Measurements from ENCODE around the gene FMNL2.
A peak's percentile ranks its signal among the peaks of the same experiment; 100 is the strongest.

FMNL2 gene

DNA sequence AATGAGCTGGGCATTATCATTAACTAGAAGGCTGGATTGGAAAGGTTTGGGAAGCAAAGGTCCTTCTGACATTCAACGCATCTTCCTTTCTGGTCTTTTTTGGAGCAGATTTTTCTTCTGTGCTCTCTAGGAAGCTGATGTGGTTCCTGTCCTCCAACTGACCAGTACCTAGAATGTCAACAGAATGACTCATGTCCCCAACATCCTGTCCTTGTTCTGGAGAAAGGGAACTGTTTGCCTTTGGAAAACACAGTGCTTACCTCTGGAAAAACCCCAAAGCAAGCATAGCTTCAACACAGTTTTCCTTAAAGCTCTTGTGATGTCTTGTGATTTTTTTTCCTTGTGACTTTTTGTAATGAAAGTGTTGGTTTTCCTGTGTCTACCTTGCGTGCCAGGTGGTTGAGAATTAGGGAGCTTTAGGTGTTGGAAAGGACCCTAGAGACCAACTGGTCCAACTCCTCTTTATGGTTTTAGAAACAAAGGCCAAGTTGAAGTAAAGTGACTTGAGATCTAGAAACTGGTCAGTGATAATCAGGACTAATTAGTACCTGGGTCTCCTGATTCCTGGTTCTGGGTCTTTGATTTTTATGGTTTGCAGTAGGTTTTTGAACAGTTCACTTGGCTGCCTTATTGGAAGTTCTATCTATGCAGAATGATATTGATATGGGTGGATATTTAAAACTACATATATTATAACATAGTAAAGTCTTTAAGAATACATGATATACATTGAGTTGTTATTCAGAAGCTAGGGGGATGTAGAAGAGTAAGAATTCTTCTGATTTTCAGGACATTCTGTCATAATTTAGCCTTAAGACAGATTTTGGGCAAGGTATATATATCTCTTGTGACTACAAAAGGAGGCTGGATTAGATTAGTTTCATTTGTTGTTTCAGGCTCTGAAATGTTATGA lies 70.5 kb downstream of the FMNL2 start:
- Histone ChIP-seq H3K4me3 (ENCODE audit: extremely low read depth, insufficient read depth, low read length, poor library complexity, severe bottlenecking) (no peak overlapping the region), H3K4me1 (ENCODE audit: control insufficient read depth, insufficient read depth, low read length, poor library complexity, severe bottlenecking) (peaks cover 81% of the 10 kb centered on the region), H3K36me3 (ENCODE audit: control insufficient read depth, insufficient read depth, low read length) (no peaks in the 10 kb centered on the region), H3K9me3 (ENCODE audit: control insufficient read depth, low read length) (no peaks in the 10 kb centered on the region), H3K27ac (ENCODE audit: low read depth, low read length, severe bottlenecking) (peak overlapping the region; percentile 84)
- WGBS, 2 experiments (ENCODE audit: insufficient coverage in 2 of 2) = 73 to 80% methylated on average over 1 to 2 of the region's 2 CpGs

DNA sequence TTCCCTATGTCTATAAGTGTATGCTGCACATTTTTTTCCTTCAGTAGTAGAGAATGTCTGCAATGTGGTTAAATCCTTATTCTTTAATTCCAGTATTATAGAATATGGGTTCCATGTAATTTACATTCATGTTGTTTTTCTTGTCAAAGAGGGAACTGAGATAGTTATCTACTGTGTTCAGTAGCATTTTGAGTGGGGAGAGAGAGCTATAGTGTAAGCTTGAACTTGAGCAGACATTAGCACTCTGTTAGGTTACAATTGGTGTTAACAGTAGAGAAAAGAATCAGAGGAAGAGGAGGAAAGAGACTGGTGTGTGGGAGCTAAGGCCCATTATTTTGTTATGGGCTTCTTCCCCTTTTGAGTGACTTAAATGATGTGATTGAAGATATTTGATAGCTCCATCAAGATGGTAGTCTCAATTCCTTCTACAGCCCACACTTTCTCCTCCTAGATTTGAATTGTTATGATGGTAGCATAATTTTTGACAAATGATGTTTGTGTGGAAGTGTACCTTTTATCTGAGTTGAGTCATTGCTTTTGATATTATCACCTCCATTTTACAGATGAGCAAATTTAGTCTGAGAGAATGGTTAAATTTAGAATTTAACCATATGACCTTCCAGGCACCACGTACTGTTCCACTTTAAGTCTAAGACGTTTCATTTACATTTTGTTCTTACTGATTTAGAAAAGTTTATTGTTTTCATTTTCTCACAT lies 71.3 kb downstream of the FMNL2 start:
- peaks cover 88% of the 10 kb centered on the region for H3K4me1 ChIP-seq (ENCODE audit: control insufficient read depth, insufficient read depth, low read length, poor library complexity, severe bottlenecking)
- no peaks in the 10 kb centered on the region for H3K36me3 ChIP-seq (ENCODE audit: control insufficient read depth, insufficient read depth, low read length)
- no peaks in the 10 kb centered on the region for H3K9me3 ChIP-seq (ENCODE audit: control insufficient read depth, low read length)
- H3K4me3 ChIP-seq (ENCODE audit: extremely low read depth, insufficient read depth, low read length, poor library complexity, severe bottlenecking) = no peak overlapping the region
- no CpG with 5 or more reads among the region's 2 CpGs for WGBS, 2 experiments (ENCODE audit: insufficient coverage in 2 of 2)
- H3K27ac ChIP-seq (ENCODE audit: low read depth, low read length, severe bottlenecking) = no peak overlapping the region

DNA sequence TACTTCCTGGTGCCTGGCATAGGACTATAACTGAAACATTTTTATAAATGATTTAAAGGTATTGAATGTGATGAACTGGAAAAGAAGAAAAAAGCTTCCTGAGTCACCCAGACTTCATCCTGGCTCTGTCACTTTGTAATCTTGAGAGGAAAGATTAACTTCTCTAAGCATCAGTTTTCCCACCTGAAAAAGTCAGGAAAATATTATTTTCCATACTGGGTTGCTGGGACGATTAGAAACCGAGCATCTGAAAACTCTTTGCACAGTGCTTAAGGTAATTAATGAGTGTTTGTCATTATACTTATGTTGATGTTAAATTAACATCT lies 71.8 kb downstream of the FMNL2 start:
- peaks cover 87% of the 10 kb centered on the region for H3K4me1 ChIP-seq (ENCODE audit: control insufficient read depth, insufficient read depth, low read length, poor library complexity, severe bottlenecking)
- no CpG with 5 or more reads among the region's 2 CpGs for WGBS, 2 experiments (ENCODE audit: insufficient coverage in 2 of 2)
- H3K4me3 ChIP-seq (ENCODE audit: extremely low read depth, insufficient read depth, low read length, poor library complexity, severe bottlenecking) = no peak overlapping the region
- H3K27ac ChIP-seq (ENCODE audit: low read depth, low read length, severe bottlenecking) = no peak overlapping the region
- H3K36me3 ChIP-seq (ENCODE audit: control insufficient read depth, insufficient read depth, low read length) = no peaks in the 10 kb centered on the region
- H3K9me3 ChIP-seq (ENCODE audit: control insufficient read depth, low read length) = no peaks in the 10 kb centered on the region

DNA sequence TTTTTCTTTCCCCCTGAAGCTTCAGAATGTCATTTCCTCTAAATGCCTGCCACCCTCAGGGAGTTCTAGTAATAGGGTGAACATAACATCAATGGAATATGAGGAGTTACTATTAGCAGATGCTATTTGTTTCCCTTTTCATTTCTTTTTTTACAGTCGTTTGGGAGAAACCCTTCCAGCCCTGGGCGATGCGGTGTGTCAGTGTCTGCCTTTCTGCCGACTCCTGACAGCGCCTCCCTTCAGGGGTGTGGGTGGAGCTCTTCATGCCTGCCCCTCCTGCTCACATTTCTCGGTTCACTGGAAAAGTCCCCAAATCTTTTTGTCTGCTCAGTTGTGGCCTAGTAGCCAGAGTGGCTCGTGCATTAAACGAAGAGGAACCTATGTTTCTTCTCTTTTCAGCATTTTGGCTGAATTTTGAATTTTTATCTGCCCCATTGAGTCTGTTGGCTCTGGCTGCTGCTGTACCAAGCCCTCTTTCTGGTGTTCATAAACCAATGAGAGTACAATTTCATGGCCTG lies 72.3 kb downstream of the FMNL2 start:
- Histone ChIP-seq H3K27ac (ENCODE audit: low read depth, low read length, severe bottlenecking) (peak overlapping the region; percentile 51), H3K4me1 (ENCODE audit: control insufficient read depth, insufficient read depth, low read length, poor library complexity, severe bottlenecking) (peaks cover 84% of the 10 kb centered on the region), H3K4me3 (ENCODE audit: extremely low read depth, insufficient read depth, low read length, poor library complexity, severe bottlenecking) (no peak overlapping the region), H3K36me3 (ENCODE audit: control insufficient read depth, insufficient read depth, low read length) (no peaks in the 10 kb centered on the region), H3K9me3 (ENCODE audit: control insufficient read depth, low read length) (no peaks in the 10 kb centered on the region)
- 0 to 2% methylated on average over 5 to 7 of the region's 8 CpGs for WGBS, 2 experiments (ENCODE audit: insufficient coverage in 2 of 2)

DNA sequence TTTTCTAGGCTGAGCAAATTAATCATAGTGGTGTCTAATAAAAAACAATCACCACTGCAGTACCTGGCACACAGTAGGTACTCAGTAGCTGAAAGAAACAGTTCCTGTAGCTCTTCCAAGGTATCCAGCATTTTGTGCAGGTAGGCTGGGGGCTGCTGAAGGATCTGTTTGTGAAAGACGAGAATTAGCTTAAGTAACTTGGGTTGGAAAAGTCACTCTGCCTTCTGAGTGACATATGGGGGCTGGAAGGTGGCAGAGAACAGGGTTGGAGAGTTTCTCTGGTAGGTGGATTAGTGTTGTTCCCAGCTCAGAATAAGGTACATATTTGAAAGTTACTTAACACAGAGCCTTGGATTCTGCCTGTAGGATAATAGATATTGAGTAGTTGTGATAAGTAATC lies 72.8 kb downstream of the FMNL2 start:
- peak overlapping the region; percentile 51 for H3K27ac ChIP-seq (ENCODE audit: low read depth, low read length, severe bottlenecking)
- WGBS, 2 experiments (ENCODE audit: insufficient coverage in 2 of 2) = 43 to 44% methylated on average over 1 of the region's 1 CpG
- H3K4me3 ChIP-seq (ENCODE audit: extremely low read depth, insufficient read depth, low read length, poor library complexity, severe bottlenecking) = no peak overlapping the region
- no peaks in the 10 kb centered on the region for H3K9me3 ChIP-seq (ENCODE audit: control insufficient read depth, low read length)
- H3K4me1 ChIP-seq (ENCODE audit: control insufficient read depth, insufficient read depth, low read length, poor library complexity, severe bottlenecking) = peaks cover 79% of the 10 kb centered on the region
- H3K36me3 ChIP-seq (ENCODE audit: control insufficient read depth, insufficient read depth, low read length) = no peaks in the 10 kb centered on the region

DNA sequence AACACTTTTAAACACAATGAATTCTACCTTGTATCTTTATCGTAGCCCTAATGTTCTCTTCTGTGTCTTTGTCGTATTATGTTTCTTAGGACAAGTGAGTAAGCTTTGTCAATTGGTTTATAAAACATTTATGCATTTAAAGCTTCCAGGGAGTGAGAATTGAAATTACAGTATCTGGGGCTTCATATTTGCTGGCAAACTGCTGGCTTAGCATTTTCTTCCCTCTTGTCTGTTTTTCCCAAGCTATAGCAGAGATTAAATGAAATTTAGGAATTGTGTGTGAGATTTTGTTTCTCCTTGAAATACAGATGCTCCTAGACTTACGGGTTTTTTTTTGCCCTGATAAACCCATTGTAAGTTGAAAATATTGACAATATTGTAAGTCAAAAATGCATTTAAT lies 73.3 kb downstream of the FMNL2 start:
- WGBS, 2 experiments (ENCODE audit: insufficient coverage in 2 of 2) = no CpG with 5 or more reads among the region's 3 CpGs
- Histone ChIP-seq H3K4me3 (ENCODE audit: extremely low read depth, insufficient read depth, low read length, poor library complexity, severe bottlenecking) (no peak overlapping the region), H3K4me1 (ENCODE audit: control insufficient read depth, insufficient read depth, low read length, poor library complexity, severe bottlenecking) (peaks cover 74% of the 10 kb centered on the region), H3K27ac (ENCODE audit: low read depth, low read length, severe bottlenecking) (no peak overlapping the region), H3K9me3 (ENCODE audit: control insufficient read depth, low read length) (no peaks in the 10 kb centered on the region), H3K36me3 (ENCODE audit: control insufficient read depth, insufficient read depth, low read length) (no peaks in the 10 kb centered on the region)

DNA sequence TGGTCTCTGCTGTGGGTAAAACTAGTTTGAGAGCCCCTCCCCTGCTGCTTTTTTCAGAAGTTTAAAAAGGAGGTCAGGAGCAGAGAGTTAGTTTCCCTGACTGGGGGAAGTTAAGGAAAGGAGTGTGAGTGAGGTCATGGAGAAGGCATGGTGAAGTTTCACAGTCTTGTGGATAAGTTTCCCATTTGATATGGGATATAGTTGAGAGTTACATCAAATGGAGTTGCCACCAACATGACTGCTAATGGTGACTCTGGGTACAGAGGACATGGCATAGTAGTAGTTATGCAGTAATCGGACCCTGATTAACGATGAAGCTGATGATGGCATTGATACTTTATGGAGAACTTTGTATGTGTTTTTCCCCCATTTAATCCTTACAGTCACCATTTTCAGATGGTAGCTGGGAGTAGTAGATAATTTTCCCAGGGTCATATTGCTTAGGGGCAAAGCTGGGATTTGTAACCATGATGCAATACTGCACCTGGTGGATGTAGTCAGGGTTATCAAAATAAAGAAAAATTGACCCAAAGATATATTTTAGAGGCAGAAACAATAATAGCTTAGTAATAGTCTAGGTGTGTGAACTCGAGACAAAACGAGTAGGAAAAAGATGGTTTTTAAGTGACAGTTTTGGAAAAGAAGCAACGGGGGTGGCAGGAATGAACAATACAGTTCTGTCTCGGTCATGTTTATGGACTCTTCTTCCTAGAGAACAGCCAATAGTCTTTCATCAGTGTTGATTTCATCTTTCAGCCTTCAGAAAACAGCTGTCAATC lies 74.6 kb downstream of the FMNL2 start:
- Histone ChIP-seq H3K4me1 (ENCODE audit: control insufficient read depth, insufficient read depth, low read length, poor library complexity, severe bottlenecking) (peaks cover 62% of the 10 kb centered on the region), H3K27ac (ENCODE audit: low read depth, low read length, severe bottlenecking) (no peak overlapping the region), H3K4me3 (ENCODE audit: extremely low read depth, insufficient read depth, low read length, poor library complexity, severe bottlenecking) (no peak overlapping the region), H3K36me3 (ENCODE audit: control insufficient read depth, insufficient read depth, low read length) (no peaks in the 10 kb centered on the region), H3K9me3 (ENCODE audit: control insufficient read depth, low read length) (no peaks in the 10 kb centered on the region)
- whole genome bisulfite sequencing, 2 experiments (ENCODE audit: insufficient coverage in 2 of 2) = 96 to 100% methylated on average over 4 to 5 of the region's 6 CpGs

DNA sequence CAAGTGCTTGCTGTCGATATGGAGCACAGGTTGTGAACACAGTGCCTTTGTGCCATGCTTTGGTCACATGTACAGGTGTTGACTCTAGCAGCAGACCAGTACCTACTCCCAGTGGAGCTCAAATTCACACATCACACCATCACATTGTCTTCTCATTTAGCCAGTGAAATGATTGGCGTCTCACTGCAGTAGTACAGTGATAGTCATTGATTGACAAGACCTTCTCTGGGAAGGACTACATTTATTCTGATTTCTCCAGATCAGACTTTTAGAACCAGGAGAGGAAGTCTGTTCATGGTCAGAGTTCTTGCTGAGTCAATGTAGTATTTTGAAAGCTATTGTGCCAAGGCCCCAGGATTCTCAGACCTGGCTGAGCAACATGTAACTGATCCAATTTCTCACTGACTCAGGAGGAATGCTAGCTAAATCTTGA lies 75.2 kb downstream of the FMNL2 start:
- Histone ChIP-seq H3K27ac (ENCODE audit: low read depth, low read length, severe bottlenecking) (no peak overlapping the region), H3K36me3 (ENCODE audit: control insufficient read depth, insufficient read depth, low read length) (no peaks in the 10 kb centered on the region), H3K4me3 (ENCODE audit: extremely low read depth, insufficient read depth, low read length, poor library complexity, severe bottlenecking) (no peak overlapping the region), H3K4me1 (ENCODE audit: control insufficient read depth, insufficient read depth, low read length, poor library complexity, severe bottlenecking) (peaks cover 63% of the 10 kb centered on the region), H3K9me3 (ENCODE audit: control insufficient read depth, low read length) (no peaks in the 10 kb centered on the region)
- 89 to 100% methylated on average over 1 of the region's 2 CpGs for WGBS, 2 experiments (ENCODE audit: insufficient coverage in 2 of 2)

DNA sequence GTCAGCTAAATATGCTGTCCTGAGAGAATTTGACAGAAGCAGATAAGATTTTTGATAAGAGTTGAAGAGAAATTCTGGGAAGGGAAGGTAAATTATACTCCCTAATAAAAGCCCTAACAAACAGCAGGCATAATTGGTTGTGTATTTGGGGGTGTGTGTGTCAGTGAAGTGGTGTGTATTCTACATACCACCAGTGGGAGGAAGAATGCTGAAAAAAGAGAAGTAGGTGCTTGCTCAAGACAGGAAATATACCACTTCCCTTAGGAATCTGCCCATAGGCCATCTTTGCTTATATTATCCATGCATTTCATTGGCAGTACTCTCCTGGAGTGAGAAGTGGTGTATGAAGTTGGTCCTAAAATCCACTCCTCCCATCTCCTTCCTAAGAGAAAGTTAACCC lies 76.2 kb downstream of the FMNL2 start:
- Histone ChIP-seq H3K9me3 (ENCODE audit: control insufficient read depth, low read length) (no peaks in the 10 kb centered on the region), H3K36me3 (ENCODE audit: control insufficient read depth, insufficient read depth, low read length) (no peaks in the 10 kb centered on the region), H3K27ac (ENCODE audit: low read depth, low read length, severe bottlenecking) (no peak overlapping the region), H3K4me1 (ENCODE audit: control insufficient read depth, insufficient read depth, low read length, poor library complexity, severe bottlenecking) (peaks cover 63% of the 10 kb centered on the region), H3K4me3 (ENCODE audit: extremely low read depth, insufficient read depth, low read length, poor library complexity, severe bottlenecking) (no peak overlapping the region)

DNA sequence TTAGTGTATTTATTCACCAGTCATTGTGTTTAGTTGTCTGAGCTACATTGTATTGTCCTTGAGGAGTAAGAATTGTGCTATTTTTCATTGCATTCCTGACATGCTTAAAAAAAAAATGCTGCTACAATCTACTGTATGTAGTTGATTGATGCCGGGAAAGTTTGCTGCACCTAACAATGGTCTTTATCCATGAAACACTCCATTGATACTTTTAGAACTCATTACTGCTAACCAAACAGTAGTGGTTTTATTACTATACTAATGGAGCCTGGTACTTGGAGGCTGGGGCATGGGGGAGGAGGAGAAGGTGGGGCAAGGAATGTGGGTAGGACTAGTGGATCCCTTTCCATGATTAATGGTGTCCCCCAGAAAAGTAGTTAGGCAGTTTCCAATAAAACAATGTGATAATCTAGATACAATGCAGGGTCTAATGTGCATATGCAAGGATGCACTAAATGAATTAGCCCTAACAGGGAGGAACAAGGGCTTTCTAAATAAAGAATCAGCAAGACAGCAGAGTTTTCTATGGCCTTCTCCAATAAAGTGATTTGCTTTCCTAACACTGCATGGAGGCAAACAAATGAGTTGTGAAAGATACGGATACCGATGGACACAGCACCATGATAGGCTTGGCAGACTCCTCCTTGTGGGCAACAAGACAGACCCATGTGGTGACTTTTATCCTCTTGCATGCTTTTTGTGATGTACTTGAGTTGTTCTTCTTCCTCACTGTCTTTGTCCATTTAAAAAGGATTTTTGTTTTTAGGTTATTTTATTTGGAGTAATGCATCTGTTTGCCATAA lies 78.5 kb downstream of the FMNL2 start:
- H3K9me3 ChIP-seq (ENCODE audit: control insufficient read depth, low read length) = no peaks in the 10 kb centered on the region
- no peak overlapping the region for H3K27ac ChIP-seq (ENCODE audit: low read depth, low read length, severe bottlenecking)
- H3K36me3 ChIP-seq (ENCODE audit: control insufficient read depth, insufficient read depth, low read length) = no peaks in the 10 kb centered on the region
- 84% methylated on average over 2 of the region's 3 CpGs; no CpG with 5 or more reads in 1 of the 2 experiments for WGBS, 2 experiments (ENCODE audit: insufficient coverage in 2 of 2)
- H3K4me3 ChIP-seq (ENCODE audit: extremely low read depth, insufficient read depth, low read length, poor library complexity, severe bottlenecking) = no peak overlapping the region
- peaks cover 45% of the 10 kb centered on the region for H3K4me1 ChIP-seq (ENCODE audit: control insufficient read depth, insufficient read depth, low read length, poor library complexity, severe bottlenecking)

Measured in mesodermal cell (in vitro differentiated cells).